Rectal smooth muscle tissue (tissue), 1 donor: Measurements from ENCODE around the gene APBB2.
"Not testable (repeated sequence)": the region's sequence is repeated elsewhere in the genome, so short reads cannot be mapped to it uniquely, and the experiment has no call there.

Experiments
- H3K27ac ChIP-seq: one replicate; pipeline ENCODE4 v1.7.0; 2013; ENCODE audit warnings: low read depth, low read length, inconsistent platforms
- H3K27me3 ChIP-seq: one replicate; pipeline ENCODE4 v1.7.0; 2013; ENCODE audit warnings: low read length; ENCODE audit not compliant: control insufficient read depth, insufficient read depth
- H3K36me3 ChIP-seq: one replicate; pipeline ENCODE4 v1.7.0; 2013; ENCODE audit warnings: low read length; ENCODE audit not compliant: control insufficient read depth, insufficient read depth
- H3K4me1 ChIP-seq: one replicate; pipeline ENCODE4 v1.7.0; 2013; ENCODE audit warnings: low read length; ENCODE audit not compliant: control insufficient read depth, insufficient read depth
- H3K4me3 ChIP-seq: one replicate; pipeline ENCODE4 v1.7.0; 2013; ENCODE audit warnings: low read length
- H3K9ac ChIP-seq: one replicate; pipeline ENCODE4 v1.7.0; 2013; ENCODE audit warnings: low read length

Gene APBB2

GRCh38 chr4:41069257-41069656, 145.1 kb downstream of the APBB2 start:
- H3K4me3 ChIP-seq = no peak overlapping the region
- peak overlapping the region; percentile 60 for H3K27ac ChIP-seq
- H3K4me1 ChIP-seq = peaks cover 21% of the 10 kb centered on the region
- no peak overlapping the region for H3K9ac ChIP-seq
- H3K36me3 ChIP-seq = no peaks in the 10 kb centered on the region
- no peaks in the 10 kb centered on the region for H3K27me3 ChIP-seq

DNA sequence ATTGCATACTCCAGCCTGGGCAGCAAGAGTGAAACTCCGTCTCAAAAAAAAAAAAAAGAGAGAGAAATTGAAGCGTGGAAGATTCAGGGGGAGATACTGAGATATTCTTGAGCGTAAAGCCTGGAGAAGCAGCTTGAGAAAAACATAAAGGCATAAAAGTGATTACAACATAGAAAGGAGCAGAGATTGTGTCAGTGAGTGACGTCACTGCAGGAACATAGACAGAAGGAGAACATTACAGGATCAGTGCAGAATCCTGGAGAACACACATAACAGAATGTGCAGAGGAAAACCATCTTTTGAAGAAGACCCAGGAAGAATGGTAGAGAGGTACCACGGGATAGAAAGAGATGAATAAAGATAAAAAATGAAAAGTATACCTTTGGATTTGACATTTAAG, 147.0 kb downstream of the APBB2 start:
- Histone ChIP-seq H3K4me1 (peaks cover 23% of the 10 kb centered on the region), H3K27ac (no peak overlapping the region), H3K4me3 (no peak overlapping the region), H3K27me3 (no peaks in the 10 kb centered on the region), H3K36me3 (no peaks in the 10 kb centered on the region), H3K9ac (no peak overlapping the region)

GRCh38 chr4:41066049-41066448, 148.3 kb downstream of the APBB2 start:
- H3K27ac ChIP-seq = no peak overlapping the region
- H3K9ac ChIP-seq = no peak overlapping the region
- no peaks in the 10 kb centered on the region for H3K27me3 ChIP-seq
- no peak overlapping the region for H3K4me3 ChIP-seq
- peaks cover 24% of the 10 kb centered on the region for H3K4me1 ChIP-seq
- H3K36me3 ChIP-seq = no peaks in the 10 kb centered on the region

DNA sequence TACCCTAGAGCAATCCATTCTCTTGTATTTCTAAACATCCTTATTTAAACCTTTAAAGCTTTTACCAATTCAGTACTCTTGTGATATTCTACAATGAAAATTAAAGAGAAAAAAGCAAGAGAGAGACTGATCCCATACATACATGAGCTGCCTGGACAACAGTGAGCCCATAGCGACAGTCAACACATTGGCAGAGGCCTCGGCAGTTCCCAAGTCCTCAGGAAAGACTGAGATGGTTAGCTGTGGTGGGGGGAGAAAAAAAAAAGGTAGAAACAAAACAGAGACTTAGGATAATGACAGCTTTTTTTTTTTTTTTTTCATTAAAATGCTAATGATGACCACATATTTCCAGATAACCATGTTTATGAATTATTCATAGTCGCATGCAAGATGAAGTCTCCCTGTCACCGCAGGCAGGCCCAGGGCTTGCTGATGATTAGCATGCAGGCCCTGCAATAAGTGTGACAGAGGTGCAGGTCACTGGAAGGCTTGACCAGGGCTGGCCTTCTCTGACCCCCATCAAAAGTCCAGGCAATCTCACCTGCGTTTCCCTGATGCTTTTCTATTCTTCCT, 148.8 kb downstream of the APBB2 start:
- H3K4me3 ChIP-seq = no peak overlapping the region
- H3K27me3 ChIP-seq = no peaks in the 10 kb centered on the region
- H3K36me3 ChIP-seq = no peaks in the 10 kb centered on the region
- H3K4me1 ChIP-seq = peaks cover 27% of the 10 kb centered on the region
- no peak overlapping the region for H3K9ac ChIP-seq
- no peak overlapping the region for H3K27ac ChIP-seq

- H3K27ac ChIP-seq = no peak overlapping the region
- no peak overlapping the region for H3K9ac ChIP-seq
- H3K27me3 ChIP-seq = no peaks in the 10 kb centered on the region
- H3K4me3 ChIP-seq = no peak overlapping the region
- no peaks in the 10 kb centered on the region for H3K36me3 ChIP-seq
- peaks cover 27% of the 10 kb centered on the region for H3K4me1 ChIP-seq
Measured at GRCh38 chr4:41064953-41065352, 149.4 kb downstream of the APBB2 start.

DNA sequence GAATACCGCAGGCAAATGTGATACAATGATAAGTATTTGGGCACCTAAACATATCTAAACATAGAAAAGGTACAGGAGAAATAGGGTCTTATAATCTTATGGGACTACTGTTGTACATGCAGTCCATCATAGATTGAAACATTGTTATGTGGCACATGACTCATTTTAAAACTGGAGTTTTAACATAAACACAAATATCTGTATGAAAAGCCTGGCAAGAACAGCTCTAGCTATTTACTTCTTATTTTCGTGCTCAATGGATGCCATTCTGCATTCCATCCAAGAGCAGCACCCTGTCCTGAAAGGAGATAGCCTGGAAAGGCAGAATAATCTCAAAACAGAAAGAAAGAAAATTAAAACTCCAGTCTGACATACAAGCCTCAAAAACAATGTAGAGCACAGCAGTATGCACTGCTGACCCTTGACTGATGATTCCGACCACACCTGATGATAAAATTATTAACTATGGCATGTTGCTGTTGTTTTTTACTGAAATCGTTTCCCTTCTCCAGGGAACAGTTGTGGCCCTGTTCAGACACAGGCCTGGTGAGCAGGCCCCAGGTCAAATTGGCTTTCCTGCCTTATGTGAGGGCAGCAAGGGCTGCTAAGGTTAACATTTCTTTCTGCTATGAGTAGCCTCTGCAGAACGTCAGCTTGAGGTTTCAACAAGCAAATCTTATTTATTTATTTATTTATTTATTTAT, 152.7 kb downstream of the APBB2 start:
- no peaks in the 10 kb centered on the region for H3K36me3 ChIP-seq
- no peak overlapping the region for H3K9ac ChIP-seq
- H3K4me3 ChIP-seq = no peak overlapping the region
- H3K27ac ChIP-seq = peak overlapping the region; percentile 74
- peaks cover 18% of the 10 kb centered on the region for H3K4me1 ChIP-seq
- no peaks in the 10 kb centered on the region for H3K27me3 ChIP-seq

DNA sequence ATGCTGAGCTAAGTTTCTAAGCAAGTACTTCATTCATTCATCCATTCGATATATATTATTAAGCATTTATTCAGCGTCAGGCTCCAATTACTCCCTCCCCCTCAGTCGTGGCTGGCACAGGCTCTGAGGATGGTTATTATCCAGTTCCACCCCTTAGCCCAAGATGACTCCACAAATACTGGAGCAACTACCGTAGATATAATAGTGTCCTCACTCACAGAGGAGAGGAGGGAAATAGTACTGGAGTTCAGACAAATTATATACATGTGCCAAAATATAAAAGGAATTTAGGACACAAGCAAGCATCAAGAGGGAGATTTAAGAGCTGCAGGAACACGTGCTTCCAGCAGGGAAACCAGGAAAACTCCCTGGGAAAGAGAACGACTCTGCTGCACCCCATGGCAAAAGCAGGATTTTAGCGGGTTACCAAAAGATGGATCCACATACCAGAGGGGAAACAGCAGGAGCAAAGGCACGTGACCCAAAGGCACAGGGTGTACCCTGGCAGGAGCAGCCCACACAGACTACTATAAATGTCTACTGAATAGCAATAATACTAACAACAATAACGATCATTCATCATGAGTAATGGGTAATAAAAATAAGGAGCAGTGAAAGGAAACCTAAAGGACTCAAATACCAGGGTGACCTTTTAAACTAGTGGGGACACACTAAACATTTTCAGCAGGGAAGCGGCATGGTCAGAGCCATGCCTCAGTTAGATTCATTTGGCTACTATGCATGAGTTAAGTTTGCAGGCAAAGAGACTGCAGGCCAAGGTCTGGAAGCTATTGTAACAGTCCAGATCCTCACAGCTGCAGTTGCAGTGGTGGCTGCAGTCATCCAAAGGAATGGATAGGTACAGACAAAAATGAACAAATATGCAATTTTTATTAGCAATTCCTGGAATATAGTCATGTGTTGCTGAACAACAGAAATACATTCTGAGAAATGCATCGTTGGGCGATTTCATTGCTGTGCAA, 153.7 kb downstream of the APBB2 start:
- Histone ChIP-seq H3K36me3 (no peaks in the 10 kb centered on the region), H3K27ac (peak overlapping the region; percentile 74), H3K4me1 (peaks cover 18% of the 10 kb centered on the region)

GRCh38 chr4:41059411-41059810, 154.9 kb downstream of the APBB2 start:
- H3K27ac ChIP-seq = peak overlapping the region; percentile 55
- not testable (repeated sequence) for H3K27me3 ChIP-seq, H3K36me3 ChIP-seq, H3K4me3 ChIP-seq, H3K9ac ChIP-seq
- peaks cover 18% of the 10 kb centered on the region for H3K4me1 ChIP-seq

More for the DNA sequence above, 153.7 kb downstream of the APBB2 start:
- Histone ChIP-seq H3K9ac (no peak overlapping the region), H3K4me3 (no peak overlapping the region), H3K27me3 (no peaks in the 10 kb centered on the region)

- H3K36me3 ChIP-seq = no peaks in the 10 kb centered on the region
- no peaks in the 10 kb centered on the region for H3K27me3 ChIP-seq
- no peak overlapping the region for H3K4me3 ChIP-seq
- H3K27ac ChIP-seq = no peak overlapping the region
- peaks cover 18% of the 10 kb centered on the region for H3K4me1 ChIP-seq
- H3K9ac ChIP-seq = no peak overlapping the region
Measured at GRCh38 chr4:41058426-41058825, 155.9 kb downstream of the APBB2 start.

- H3K36me3 ChIP-seq = no peaks in the 10 kb centered on the region
- H3K4me3 ChIP-seq = no peak overlapping the region
- no peak overlapping the region for H3K9ac ChIP-seq
- peaks cover 16% of the 10 kb centered on the region for H3K4me1 ChIP-seq
- no peaks in the 10 kb centered on the region for H3K27me3 ChIP-seq
- no peak overlapping the region for H3K27ac ChIP-seq
Measured at GRCh38 chr4:41057467-41057866, 156.9 kb downstream of the APBB2 start.

DNA sequence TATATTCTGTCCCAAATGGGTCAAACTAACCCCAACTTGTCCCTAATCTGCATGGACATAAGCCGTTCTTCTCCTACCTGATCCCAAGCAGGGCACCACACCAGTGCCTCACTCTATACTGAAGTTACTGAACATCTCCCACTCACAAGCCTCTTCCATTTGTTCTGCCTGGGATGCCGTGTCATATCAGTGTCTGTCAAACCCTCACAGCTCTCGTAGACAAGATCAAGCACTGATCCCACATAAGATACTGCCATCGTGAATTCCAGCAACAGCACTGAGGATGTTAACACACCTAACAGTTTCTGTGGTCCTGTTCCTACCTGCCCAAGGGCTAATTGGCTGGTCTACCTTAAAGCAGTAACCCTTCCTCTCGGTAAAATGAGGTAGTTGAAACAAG, 162.1 kb downstream of the APBB2 start:
- H3K27me3 ChIP-seq = no peaks in the 10 kb centered on the region
- H3K36me3 ChIP-seq = no peaks in the 10 kb centered on the region
- H3K4me1 ChIP-seq = peaks cover 4% of the 10 kb centered on the region
- no peak overlapping the region for H3K9ac ChIP-seq
- H3K4me3 ChIP-seq = no peak overlapping the region
- H3K27ac ChIP-seq = no peak overlapping the region
